Smooth muscle cell of the pulmonary artery (primary cell): ENCODE measurements around the gene KDM5B. TPM values are rescaled to one million over a fixed set of nuclear protein-coding genes. Genes with fewer than 3 reads are reported as not detected.

Source experiments
- total RNA-seq: library from RNA; depleted of rRNA; stranded (reverse); fragments of >200 nt; gene quantifications from 2 replicates; pipeline ENCODE4 v1.2.3, GENCODE V29; 2014

Gene KDM5B
- 99.0 and 121 TPM in 2 replicates for total RNA-seq

GRCh38 chr1:202807926-202808757 is at the start of gene KDM5B:
KDM5B (minus strand) TSS chr1:202808421; CDS start chr1:202808305, 116 bp downstream.

GRCh38 chr1:202810615-202811295 is 2.5 kb upstream of the KDM5B start, which contains the start of gene PCAT6:
PCAT6 (plus strand) TSS chr1:202810954.

GRCh38 chr1:202710070-202711045 is 97.9 kb downstream of the KDM5B start, which contains the start of gene SYT2:
SYT2 (minus strand) TSS chr1:202710454; CDS start chr1:202605772, 104,682 bp downstream.

Other genes with a start within 250 kb of the KDM5B start
- gene SYT2, start 98.0 kb downstream of the KDM5B start, total RNA-seq: under 0.01 TPM in 1 of 2 replicates, not detected in the other
- gene PCAT6, start 2.5 kb upstream of the KDM5B start, total RNA-seq: 0.85 and 1.7 TPM in 2 replicates
- gene RABIF, start 80.7 kb upstream of the KDM5B start, total RNA-seq: 4.9 and 5.8 TPM in 2 replicates
- 30.2 and 36.0 TPM in 2 replicates for gene KLHL12, start 118.8 kb upstream of the KDM5B start, total RNA-seq
- gene ADIPOR1, start 149.9 kb upstream of the KDM5B start, total RNA-seq: 134 and 155 TPM in 2 replicates
- 62.8 and 77.8 TPM in 2 replicates for gene CYB5R1, start 158.8 kb upstream of the KDM5B start, total RNA-seq
- 72.2 and 81.8 TPM in 2 replicates for gene TMEM183A, start 199.0 kb upstream of the KDM5B start, total RNA-seq
- gene PPFIA4, start 218.1 kb upstream of the KDM5B start, total RNA-seq: 32.2 and 39.6 TPM in 2 replicates